HG02759 (cell line): ENCODE data around the gene RNU1-3.
"Not testable (repeated sequence)": the region's sequence is repeated elsewhere in the genome, so short reads cannot be mapped to it uniquely, and the experiment has no call there.

Source experiments
- ATAC-seq: cut with Tn5 transposase; IDR thresholded peaks from one replicate; pipeline ENCODE4 v1.9.1; 2021; ENCODE audit warnings: mild to moderate bottlenecking, moderate library complexity; ENCODE audit not compliant: unreplicated experiment

RNU1-3 gene

DNA sequence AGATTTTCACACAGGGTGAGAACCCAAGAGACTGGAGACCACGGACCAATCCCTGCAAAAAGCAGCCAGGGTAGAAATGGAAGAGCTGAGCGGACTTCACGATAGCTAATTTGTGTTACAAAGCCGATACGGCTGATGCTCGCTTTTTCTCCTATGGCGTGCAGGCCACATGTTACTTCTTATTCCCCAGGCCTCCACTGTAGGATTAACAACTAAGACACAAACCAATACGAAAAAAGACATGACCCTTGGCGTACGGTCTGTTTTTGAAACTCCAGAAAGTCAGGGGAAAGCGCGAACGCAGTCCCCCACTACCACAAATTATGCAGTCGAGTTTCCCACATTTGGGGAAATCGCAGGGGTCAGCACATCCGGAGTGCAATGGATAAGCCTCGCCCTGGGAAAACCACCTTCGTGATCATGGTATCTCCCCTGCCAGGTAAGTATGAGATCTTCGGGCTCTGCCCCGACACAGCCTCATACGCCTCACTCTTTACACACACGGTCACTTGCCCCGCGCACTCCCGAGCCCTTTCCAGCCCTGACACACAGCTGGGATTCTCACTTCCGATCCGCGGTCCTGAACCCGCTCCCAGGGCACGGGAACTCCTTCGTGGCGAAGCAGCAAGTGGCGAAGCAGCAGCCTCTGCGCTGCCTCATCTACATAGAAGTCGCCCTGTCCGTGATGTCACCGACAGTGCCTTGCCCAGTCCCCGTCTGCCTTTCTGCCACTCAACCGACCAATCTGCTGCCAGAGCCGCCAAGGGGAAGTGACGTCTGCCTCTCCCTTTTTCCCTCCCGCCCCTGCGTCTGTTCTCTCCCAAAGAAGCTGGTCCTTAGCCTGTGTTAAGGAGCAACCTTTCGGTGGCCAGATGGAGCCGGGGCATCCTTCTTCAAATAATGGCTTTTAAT lies at the start of gene RNU1-3:
RNU1-3 (minus strand) TSS at position 447 of the 912 bp plus-strand sequence.
- peak; percentile 90 for ATAC-seq

DNA sequence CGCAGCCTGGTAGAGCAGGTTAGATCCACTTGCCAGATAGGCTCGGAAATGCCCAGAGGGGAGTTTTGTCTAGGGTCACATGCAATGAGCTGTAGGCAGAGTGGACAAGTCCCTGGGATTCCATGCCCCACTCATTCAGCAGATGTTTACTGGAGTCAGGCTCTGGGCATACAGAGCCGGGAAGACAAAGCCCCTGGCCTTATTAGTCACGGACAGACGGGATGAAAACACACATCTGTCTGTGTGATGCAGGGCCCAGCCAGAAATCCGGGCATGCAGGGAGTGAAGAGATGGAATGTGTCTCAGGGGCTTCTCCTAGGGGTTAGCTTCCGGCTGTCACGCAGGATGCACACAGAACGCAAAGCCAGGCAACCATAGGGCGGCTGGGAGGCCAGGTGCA lies 46.7 kb upstream of the RNU1-3 start:
- ATAC-seq, result not testable (repeated sequence)

DNA sequence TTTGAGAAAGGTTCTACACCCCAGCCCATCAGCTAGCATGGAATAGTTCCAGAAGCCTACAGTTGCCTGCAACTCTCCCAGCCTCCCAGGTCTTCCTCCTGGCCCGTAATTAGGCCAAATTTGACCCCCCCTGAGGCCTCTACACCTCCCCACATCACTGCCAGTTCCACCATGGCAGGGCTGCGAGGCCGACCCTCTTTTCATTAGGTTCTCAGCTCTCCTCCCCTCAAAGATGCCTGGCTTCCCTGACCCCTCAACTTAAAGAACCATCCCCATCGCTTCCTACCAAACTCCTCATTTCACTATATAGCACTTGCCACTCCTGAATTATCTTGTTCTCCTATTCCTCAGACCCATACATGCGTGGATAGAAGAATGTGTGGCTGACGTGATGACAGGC lies 46.2 kb upstream of the RNU1-3 start:
- ATAC-seq, result not testable (repeated sequence)

DNA sequence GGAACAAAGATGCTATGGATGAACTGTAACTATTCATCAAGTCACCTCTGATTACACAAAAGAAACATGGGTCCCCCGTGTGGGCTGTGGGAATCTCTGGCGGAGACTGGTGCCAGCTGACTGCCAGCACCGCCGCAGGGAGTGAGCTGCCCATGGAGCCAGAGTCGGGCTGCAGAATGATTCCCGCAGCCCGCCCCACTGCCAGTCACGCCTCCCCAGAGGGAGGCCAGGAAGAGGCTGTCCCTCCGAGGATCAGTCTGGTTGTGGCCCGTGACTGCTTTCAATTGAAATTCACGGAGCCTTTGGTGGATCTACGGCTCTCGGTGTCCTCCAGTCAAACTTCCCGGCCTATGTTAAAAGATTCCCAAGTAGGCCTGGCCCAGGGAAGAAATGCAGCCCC lies 45.8 kb upstream of the RNU1-3 start:
- not testable (repeated sequence) for ATAC-seq

DNA sequence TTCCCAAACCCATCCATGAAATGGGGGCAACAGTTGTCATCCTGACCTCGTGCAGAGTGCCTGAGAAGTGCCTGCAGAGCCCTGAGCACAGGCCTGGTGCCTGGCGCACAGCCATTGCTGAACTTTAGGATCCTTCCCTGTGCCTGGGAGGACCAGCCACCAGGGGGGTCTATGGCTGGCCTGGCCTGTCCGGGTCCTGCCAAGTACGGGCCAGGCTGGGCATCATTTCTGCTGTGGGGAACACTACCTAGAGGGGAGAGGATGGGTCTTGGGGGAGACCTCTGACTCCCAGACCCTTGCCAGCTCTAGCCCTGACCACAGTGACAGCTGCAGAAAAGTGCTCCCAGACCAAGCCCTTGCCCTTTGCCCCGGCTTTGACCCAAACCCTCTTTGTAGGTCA lies 45.4 kb upstream of the RNU1-3 start:
- not testable (repeated sequence) for ATAC-seq

DNA sequence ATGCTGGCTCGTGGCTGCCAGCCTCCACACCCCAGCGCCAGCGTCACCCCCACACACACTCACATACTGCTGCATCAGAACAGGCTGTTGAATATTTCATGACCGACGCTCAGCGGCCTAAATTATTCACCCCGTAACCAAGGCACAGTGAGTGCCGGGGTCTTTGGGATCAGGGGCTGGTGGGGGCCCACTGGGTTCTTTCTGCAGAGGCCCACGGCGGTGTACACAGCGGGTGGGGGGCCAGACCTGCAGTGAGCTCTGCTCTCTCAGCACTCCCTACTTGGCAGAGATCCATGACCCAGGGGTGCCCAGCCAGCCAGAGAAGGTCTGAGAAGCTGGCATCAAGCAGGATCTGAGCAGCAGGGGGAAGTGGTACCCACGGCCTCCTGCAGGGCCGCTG lies 43.9 kb upstream of the RNU1-3 start:
- ATAC-seq, result not testable (repeated sequence)

DNA sequence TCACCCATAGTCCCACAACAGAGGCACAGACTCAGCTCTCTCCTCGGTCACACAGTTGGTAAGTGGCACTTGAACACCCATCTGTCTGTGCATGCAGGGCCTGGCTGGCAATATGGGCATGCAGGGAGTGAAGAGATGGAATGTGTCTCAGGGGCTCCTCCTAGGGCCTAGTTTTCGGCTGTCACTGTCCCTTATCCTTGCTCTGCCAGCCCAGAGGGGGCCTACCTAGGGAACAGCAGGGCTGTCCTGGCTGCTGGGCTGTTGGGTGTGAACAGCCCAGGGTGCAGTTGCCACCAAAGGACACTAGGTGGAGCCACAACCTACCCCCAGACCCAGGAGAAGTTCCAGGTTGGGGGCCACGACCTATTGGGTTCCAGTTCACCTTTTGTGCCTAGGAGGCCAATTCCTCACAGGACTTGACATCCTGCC lies 42.9 kb upstream of the RNU1-3 start:
- not testable (repeated sequence) for ATAC-seq

DNA sequence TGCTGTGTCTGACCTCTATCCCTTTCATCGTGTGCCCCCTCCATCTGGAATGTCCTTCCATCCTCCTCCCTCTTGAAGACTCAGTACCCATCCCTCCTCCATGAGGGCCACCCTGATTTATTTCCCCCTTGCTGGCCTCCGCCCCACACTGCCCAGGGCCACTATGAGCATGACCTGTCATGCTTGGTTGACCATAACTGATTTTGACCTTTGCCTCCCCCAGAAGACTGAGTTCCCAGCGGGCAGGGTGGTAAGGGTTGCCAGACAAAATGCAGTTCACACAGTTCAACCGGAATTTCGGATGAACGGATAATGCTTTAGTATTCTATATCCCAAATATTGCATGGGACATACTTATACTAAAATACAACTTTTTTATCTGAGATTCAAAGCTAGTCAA lies 42.0 kb upstream of the RNU1-3 start:
- not testable (repeated sequence) for ATAC-seq

DNA sequence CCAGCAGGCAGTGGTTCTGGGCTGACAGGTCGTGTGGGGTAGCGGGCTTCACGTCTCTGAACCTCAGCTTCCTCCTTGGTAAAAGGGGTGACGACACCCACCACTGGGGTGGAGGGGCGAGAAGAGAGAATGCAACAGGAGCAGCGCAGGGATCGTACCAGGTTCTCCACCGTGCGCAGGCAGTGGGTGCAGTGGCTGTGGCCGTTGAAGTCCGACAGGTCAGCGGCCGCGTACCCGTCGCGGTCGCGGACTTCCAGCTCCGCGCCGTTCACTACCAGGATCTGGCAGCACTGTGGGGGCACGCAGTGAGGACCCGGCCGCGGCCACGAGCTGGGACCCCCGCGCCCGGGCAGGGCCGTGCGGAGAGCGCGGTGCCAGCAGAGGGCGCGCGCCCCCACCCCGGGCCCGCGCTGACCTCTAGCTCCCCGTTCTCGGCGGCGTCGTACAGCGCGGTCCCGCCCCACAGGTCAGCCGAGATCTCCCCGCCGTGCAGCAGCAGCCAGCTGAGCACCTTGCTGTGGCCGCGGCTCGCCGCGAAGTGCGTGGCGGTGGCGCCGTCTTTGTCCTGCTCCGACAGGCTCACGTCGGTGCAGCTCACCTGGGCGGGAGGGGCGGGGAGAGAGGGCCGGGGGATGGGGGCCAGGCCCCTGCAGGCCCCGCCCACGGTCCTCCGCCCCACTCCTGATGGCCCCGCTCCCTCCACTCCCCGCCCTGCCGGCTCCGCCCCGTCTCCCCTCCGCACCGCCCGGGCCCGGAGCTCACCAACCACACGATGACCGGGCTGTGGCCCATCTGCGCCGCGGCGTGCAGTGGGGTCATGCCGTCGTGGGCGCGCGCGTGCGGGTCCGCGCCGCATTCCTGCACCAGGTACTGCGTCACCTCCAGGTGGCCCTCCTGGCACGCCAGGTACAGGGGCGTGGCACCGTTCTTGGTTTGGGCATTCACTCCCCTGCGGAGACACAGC lies 40.7 kb upstream of the RNU1-3 start:
- ATAC-seq, result not testable (repeated sequence)

DNA sequence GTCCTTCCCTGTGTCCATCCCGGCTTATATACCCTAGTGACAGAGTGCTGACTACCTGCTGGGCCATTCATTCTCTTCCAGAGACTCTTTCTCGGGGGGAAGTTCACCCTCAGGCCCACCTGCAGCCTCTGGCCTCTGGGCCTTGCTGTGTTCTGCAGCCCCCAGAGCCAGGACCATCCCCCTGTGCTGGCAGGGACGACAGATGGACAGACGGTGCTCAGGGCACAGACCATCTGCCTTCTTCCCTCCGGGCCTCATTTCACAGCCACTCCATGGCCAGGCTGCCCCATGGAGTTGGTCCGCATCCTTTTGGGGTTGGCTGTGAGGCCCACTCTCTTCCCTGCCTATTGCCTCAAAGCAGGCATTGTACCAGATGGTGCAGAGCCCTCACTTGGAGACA lies 39.6 kb upstream of the RNU1-3 start:
- not testable (repeated sequence) for ATAC-seq

DNA sequence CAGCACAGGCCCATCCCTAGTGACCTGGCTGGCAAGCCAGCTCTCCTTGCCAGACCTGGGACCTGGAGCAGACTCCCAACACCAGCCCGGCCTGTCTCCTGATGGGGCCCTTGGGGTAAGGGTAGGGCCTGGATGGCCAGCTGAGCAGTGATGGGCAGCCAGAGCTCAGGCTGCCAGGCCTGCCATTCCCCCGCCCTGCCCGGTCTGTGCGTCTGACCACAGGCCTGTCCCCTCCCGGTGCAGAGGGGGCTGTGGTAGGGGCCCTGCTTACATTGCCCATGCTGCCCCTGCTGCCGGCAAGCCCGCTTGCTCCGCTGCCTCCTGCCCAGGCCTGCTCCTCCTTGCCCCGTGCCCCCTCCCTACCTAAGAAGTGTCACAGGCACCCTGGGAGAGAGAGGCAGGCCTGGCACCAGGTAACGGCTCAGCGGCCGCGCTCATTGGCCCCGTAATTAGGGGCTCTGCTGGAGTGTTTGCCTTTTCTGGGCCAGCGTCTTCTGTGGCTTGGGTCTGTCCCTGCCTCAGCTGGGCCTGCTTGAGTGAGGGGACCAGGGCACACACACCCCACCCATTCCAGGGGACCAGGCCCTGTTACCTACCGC lies 37.9 kb upstream of the RNU1-3 start:
- not testable (repeated sequence) for ATAC-seq

DNA sequence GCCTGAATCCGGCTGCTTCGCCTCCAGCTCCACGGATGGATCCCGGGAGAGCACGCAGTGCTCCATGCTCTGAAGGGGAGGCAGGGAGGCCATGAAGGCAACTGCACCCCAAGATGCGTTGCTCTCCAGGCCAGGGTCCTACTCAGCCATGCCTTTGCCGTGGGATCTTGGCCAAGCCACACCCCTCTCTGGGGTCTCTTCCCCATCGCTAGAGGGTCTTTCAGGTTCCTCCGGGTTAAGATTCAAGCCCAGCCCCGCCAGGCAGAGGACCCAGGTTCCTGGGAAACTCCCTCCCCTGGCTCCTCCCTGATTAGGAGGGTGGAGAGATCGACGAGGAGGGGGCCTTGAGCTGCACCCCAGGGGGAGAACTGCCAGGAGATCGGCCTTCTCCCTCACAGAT lies 37.3 kb upstream of the RNU1-3 start:
- ATAC-seq, result not testable (repeated sequence)

DNA sequence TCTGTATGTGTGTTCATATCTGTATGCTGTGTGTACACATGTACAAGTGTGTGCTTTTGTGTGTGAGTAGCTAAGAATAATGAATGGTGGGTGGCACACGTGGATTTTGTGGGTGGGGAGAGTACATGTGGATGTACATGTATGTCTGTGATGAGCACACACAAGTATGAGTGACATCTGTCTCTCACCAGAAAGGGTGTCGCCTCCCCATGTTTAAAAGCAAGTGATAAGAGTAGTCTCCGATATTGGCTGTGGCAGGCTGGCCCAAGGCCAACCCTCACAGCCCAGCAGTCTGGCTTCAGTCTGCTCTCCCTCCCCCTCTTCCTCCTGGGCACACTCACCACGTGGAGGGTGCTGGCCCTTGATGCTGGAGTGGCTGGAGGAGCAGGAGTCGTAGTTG lies 36.9 kb upstream of the RNU1-3 start:
- ATAC-seq, result not testable (repeated sequence)

DNA sequence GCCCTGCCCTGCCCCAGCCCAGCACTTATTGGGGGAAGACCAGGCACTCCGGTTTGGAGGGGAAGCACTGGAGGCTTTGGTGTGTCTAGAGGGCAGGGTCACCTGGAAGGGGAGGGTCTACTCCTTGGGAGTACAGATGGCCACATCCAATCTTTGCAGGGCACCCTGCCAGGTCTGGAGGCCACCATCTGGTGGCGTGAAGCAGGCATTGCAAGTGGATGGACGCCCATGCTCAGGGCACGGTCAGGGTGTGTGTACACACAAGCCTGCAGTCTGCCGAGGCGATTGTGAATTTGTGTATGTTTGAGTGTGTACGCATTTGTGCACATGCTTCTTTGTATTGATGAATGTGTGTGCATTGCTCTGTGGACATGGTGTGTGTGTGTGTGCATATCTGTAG lies 36.4 kb upstream of the RNU1-3 start:
- ATAC-seq, result not testable (repeated sequence)

DNA sequence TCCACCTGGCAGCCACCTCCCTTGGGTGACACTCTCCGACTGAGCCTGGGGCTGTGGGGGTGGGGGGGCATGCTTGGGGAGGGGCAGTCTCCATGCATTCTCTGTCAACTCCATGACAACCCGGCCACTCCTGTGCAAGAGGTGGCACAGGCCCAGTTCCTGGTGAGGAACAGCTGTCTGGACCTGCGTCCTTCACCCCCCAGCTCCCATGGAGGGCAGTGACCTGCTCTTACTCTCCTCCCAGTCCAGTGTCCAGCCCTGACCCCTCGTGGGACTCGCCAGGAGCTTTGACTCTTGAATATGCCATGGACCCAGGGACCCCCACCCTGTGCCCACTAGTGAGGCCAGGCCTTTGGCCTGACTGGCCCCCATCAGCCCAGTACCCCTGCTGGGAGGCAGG lies 35.5 kb upstream of the RNU1-3 start:
- not testable (repeated sequence) for ATAC-seq

DNA sequence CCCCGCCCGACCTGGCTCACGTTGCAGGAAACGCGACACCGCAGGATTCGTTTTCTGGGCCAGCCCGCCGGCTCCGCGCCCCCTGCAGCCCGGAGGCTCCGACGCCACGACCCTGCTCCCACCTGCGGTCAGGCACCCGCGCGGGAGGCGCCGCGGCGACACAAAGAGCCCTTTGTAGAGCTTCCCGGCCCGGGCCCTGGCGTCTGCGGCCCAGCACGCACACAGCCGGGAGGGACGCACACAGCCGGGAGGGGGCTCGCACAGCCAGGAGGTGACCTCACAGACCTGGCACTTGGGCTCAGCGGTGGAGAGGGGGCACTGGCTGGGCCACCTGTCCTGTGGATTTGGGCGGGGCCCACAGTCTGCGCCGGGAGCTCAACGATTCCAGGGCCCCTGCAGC lies 34.4 kb upstream of the RNU1-3 start:
- ATAC-seq, result not testable (repeated sequence)

DNA sequence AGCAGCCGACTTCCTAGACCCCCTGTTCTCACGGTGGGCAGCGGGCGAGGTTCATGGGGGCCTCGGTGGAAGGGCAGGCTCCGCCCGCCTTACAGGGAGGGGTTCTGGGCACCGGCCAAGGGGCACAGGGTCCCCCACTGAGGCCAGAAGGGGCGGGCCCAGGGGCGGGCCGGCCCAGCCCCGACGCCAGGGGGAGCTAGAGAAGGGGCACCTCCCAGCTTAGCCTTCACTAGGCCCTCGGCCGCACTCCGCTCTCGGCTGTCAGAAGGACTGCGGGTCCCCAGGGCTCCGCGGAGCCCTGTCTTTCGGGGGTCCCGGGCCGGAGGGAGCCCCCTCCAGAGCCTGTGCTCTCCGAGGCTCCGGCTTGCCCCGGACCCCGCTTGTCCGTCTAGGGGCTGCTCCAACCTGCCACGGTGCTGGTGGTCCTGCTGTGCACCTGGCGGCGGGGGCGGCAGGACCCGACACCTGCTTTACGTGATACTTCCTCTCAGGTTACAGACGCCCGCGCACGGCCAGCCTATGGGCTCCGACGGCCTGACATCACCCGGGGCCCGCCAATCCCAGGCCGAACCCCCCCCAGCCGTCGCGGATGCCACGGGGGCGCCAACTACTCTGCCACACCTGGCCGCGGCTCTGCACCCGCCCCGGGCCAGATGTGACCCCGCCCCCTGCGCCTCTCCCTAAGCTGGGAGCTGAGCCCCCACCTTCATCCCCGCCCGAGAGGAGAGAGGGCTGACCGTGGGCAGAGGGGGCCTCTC lies 33.6 kb upstream of the RNU1-3 start:
- ATAC-seq, result not testable (repeated sequence)

DNA sequence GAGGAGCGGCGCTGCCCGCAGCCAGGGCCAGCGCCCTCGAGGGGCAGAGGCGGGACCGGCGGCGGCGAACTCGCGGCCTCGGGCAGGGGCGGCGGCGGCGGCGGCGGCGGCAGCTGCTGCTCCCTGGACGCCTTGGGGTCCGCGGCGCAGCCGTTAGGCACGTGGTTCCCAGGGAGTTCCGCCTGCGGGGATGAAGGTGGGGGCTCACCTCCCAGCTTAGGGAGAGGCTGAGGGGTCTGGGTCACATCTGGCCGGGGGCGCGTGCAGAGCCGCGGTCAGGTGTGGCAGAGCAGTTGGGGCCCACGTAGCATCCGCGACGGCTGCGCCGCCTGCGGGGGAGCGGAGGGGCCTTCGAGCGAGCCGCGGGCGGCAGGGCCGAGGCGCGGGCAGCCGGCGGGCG lies 32.7 kb upstream of the RNU1-3 start:
- ATAC-seq, result not testable (repeated sequence)

DNA sequence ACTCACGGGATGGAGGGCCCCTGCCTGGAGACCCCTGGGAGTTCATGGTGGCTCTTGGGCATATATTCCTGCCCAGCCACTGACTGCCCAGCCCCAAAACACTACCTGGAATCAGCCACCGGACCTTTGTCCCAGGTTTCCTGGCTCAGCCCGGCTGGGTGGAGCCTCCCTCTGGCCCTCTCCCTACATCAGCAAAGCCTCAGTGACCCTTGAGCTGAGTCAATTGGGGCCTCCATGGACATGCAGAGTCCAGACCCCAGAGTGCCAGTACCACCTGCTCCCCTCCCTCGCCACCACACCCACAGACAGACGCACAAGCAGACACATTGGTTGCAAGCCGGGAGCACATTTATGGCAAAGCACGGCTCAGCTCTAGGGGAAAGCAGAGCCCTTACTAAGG lies 30.4 kb upstream of the RNU1-3 start:
- ATAC-seq, result not testable (repeated sequence)

DNA sequence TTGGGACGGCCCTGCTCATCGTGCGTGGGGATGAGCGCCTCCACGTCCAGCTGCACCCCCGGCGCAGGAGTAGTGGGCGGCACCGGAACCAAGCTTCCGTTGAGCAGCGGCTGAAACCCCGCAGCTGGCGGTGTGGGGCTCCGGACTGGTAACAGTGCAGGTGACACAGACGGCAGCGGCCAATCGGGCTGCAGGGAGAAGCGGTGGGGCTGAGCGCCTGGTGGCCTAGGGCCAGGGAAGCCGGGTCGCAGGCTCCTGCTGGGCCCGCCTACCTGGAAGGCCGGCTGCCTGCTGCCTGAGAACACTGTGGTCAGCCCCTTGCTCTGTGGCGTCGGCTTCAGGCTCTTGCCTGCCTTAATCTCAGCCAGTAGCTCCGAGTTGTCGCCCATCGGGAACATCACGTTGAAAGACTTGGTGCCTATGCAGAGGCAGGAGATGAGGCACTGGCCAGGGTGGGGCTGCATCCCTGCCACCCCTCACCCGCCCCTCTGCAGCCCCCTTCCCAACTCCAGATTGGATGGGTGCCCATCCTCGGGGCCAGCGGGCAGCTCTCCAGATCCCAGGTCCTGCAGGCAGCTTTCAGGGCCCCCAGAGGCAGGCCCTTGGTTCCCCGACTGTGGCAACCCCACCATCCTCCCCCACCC lies 29.9 kb upstream of the RNU1-3 start:
- not testable (repeated sequence) for ATAC-seq
